ENCODE data around the gene DZIP1. TPM values are rescaled to one million over a fixed set of nuclear protein-coding genes. Genes with fewer than 3 reads are reported as not detected.

The DZIP1 gene
- total RNA-seq, 1 donor from 2014 or later: 0.22 TPM

- intact Hi-C loops (cut with micrococcal nuclease): loop anchor here (5.0 to 10.0 kb wide), 2 partner anchors 279 to 849 kb away; no protein-coding TSS in a partner anchor
Measured at GRCh38 chr13:95553581-95554385, 90.7 kb downstream of the DZIP1 start.

GRCh38 chr13:95552539-95553441, 91.7 kb downstream of the DZIP1 start, which contains the start of gene CLDN10:
CLDN10 (plus strand) TSS chr13:95552720; CDS start chr13:95552754, 34 bp downstream.
- intact Hi-C loops (cut with micrococcal nuclease): loop anchor here (5.0 to 10.0 kb wide), 2 partner anchors 280 to 848 kb away; no protein-coding TSS in a partner anchor

DNA sequence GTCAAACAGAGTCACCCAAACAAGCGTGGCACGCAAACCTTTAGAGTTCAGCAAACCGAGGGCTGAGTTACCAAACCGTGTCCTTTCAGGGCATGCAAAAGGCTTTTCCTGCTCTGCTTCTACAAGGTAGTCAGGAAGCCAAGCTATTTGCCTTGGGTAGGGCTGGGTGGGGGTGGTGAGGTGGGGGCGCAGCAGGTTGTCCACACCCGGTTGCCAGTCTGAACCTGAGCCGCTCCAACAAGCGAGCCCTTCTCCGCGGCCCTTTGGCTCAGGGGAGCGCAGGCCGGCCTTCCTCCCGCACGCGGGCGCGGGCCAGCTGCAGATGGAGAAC, 92.3 kb downstream of the DZIP1 start:
- intact Hi-C loops (cut with micrococcal nuclease): loop anchor here (5.0 to 10.0 kb wide), 2 partner anchors 280 to 847 kb away; no protein-coding TSS in a partner anchor

GRCh38 chr13:95547531-95548167, 96.9 kb downstream of the DZIP1 start:
- intact Hi-C loops (cut with micrococcal nuclease): no loop called here

GRCh38 chr13:95546919-95547318, 97.6 kb downstream of the DZIP1 start:
- intact Hi-C loops (cut with micrococcal nuclease): no loop called here

- intact Hi-C loops (cut with micrococcal nuclease): no loop called here
Measured at GRCh38 chr13:95544293-95544692, 100.2 kb downstream of the DZIP1 start.

DNA sequence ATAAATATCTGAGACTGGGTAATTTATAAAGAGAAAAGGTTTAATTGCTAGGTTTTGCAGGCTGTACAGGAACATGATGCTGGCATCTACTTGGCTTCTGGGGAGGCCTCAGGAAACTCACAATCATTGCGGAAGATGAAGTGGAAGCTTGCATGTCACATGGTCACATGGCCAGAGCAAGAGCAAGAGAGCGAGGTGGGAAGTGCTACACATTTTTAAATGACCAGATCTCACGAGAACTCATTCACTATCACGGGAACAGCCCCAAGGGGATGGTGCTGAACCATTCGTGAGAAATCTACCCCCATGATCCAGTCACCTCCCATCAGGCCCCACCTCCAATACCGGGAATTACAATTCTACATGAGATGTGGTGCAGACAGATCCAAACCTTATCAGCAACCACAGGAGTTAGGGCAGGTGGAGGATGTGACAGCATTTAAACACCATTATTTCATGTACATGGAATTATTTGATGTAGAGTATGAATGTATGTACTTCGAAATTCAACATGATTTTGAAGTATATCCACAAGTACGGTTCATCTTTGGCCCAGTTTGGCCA, 102.5 kb downstream of the DZIP1 start:
- intact Hi-C loops (cut with micrococcal nuclease): no loop called here

GRCh38 chr13:95541308-95541707, 103.2 kb downstream of the DZIP1 start:
- intact Hi-C loops (cut with micrococcal nuclease): no loop called here

DNA sequence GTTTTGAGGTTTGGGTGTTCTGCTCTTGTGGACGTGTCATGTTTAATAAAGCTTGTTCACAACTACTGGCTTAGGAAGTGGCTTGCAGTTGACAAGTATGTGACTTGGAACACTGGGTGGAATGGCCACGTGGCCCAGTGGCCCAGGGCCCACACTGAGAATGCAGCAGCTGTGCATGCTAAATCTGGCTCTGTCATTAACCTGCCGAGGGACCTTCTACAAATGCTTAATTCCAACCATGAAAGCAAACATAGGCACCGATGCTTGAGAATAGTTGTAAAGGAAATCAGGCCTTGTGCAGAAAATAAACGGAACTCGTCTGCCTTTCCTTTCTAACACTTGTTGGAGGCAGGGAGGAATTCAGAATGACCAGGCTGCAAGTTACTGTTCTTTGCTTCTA, 103.6 kb downstream of the DZIP1 start:
- intact Hi-C loops (cut with micrococcal nuclease): no loop called here

DNA sequence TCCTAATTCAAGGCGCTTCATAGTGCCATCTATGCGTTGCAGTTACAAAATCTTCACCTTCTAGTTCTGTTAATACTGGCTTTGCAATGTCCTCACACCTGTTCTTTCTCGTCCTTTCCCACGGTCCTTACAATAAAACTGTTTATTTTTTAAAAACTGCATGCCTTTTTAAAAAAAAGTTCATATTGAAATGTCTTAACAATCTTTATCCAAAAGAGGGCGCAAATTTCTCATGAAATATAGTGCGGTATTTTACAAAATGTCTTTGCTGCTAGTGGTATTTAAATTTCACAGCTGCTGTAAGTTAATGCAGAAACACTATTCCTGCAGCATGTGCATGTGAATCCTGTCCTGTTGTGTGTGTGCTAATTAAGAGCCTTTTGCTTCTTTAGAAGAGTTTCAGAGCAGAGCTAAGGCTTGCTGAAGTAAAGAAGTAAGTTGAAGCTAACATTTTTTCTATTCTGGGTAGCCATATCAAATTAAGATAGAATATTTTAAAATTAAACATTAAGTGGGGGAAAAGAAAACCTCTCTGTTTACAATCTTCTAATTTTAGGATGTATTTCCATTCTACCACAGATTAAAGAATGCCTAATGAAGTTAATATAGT, 107.8 kb downstream of the DZIP1 start:
- intact Hi-C loops (cut with micrococcal nuclease): loop anchor here (1.0 to 2.0 kb wide), 2 partner anchors 124 to 298 kb away; no protein-coding TSS in a partner anchor

DNA sequence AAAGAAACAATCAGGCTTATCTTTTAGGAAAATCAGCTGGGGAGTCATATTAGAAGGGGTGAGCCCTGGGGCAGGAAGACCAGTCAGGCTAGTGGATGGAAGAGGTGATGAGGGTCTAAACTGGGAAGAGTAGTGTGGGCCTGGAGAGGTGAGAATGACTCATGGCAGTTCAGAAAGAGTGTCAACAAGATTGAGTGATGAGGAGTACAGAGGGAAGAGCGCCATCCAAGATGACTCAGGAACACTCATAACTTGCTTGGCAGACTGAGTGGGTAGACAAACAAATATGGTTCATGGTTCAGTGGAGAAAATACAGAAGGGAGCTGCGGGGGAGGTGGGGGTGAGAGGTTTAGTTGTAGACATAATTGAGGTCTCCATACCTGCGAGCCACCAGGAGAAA, 109.3 kb downstream of the DZIP1 start:
- intact Hi-C loops (cut with micrococcal nuclease): no loop called here

DNA sequence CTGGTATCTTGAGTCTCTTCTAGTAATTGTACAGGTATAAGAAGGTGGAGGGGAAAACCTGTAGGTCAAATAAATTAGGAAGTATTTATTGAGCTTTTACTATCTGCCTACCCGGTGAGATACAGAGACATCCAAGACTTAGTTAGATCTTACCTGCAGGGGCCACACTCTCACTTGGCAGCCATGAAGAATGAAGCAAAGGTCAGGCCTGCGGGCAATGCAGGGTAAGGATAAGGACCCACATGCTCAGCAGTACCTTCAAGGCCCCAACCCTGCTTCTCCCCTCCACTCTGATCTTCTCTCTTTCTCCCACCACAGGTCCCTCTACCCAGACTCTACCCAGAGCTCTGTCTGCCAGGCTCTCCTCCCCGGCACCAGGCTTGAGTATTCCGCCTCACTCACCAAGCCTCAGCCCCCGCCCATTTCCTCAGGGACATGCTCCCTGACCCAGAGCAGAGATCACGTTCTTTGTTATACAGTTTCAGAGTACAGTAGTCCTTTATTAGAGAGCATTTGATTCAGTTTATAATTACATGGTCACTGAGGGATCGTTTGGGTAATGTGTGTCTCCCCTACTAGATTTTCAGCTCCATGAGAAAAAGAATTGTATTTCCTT, 110.9 kb downstream of the DZIP1 start:
- intact Hi-C loops (cut with micrococcal nuclease): loop anchor here (1.0 kb wide), 1 partner anchor 18 kb away; no protein-coding TSS in a partner anchor

- intact Hi-C loops (cut with micrococcal nuclease): no loop called here
Measured at GRCh38 chr13:95530178-95530577, 114.3 kb downstream of the DZIP1 start.

Other genes with a start within 250 kb of the DZIP1 start
- not detected in 2 replicates for gene CLDN10, start 92.0 kb downstream of the DZIP1 start, total RNA-seq
- 40.3 and 40.7 TPM in 2 replicates for gene DNAJC3, start 32.4 kb upstream of the DZIP1 start, total RNA-seq